HFFc6 (cell line): ENCODE results near the gene IL17C. TPM values are rescaled to one million over a fixed set of nuclear protein-coding genes. Genes with fewer than 3 reads are reported as not detected.

Source experiments
- DNase-seq: peaks from one replicate; pipeline ENCODE4 v3.0.0-alpha.2; 2018
- H3K27ac Mint-ChIP-seq: 2 replicates; pipeline ENCODE4 v1.8.0; 2020; ENCODE audit warnings: mild to moderate bottlenecking, mixed read lengths
- H3K27me3 Mint-ChIP-seq: 2 replicates; pipeline ENCODE4 v1.8.0; 2021; ENCODE audit warnings: mild to moderate bottlenecking, moderate library complexity, mixed read lengths; ENCODE audit not compliant: insufficient read depth
- H3K36me3 Mint-ChIP-seq: 2 replicates; pipeline ENCODE4 v1.8.0; 2021; ENCODE audit warnings: low read depth, mixed read lengths
- H3K4me1 Mint-ChIP-seq: 2 replicates; pipeline ENCODE4 v1.8.0; 2020; ENCODE audit warnings: low read depth, mixed read lengths
- H3K4me3 Mint-ChIP-seq: 2 replicates; pipeline ENCODE4 v1.8.0; 2020; ENCODE audit warnings: mild to moderate bottlenecking, moderate library complexity, mixed read lengths
- H3K9me3 Mint-ChIP-seq: 2 replicates; pipeline ENCODE4 v1.8.0; 2020; ENCODE audit warnings: mild to moderate bottlenecking, mixed read lengths
- CTCF ChIP-seq: fragments of 200-600 bp; sonication (generic); IDR thresholded peaks from 2 replicates; pipeline ENCODE4 v1.5.0; 2021; ENCODE audit warnings: antibody characterized with exemption, mild to moderate bottlenecking
- total RNA-seq, 6 experiments: library from RNA; stranded (reverse); fragmentation: NEBNext Ultra II Directional; extraction: Animal tissue kit (Norgen Biotek cat#: 25700); gene quantifications; 2 replicates in 1 of 6; 3 replicates in 5 of 6; pipeline ENCODE4 v1.2.3, GENCODE V29; 2021

IL17C gene
- total RNA-seq, 6 experiments from 2014 or later, result not detected

DNA sequence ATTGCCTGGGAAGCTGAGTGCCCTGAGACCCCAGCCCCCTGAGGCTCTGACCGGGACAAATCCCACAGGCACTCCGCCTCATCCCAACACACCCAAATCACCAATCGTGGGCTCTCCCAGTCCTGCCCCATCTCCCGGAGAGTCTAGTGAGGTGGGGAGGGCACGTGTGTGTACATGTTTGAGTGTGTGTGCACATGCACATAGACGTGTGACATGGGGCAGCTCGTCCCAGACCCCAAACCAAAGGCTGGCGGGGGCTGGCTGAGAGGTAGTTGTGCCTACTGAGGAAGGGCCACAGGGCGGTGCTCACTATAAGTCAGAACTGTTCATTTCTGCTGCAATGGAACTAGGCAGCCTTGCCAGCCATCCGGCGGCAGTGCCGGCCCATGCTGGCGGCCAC lies 39.3 kb downstream of the IL17C start:
- DNase-seq, result no peak
- Mint-ChIP-seq H3K36me3 (no peaks in the 10 kb centered on the region), H3K27ac (no peak overlapping the region), H3K27me3 (peaks cover 9% of the 10 kb centered on the region; the same call in 1 of the 2 replicates), H3K4me3 (no peak overlapping the region), H3K4me1 (0 out of 2 replicates have a peak, but pooled peaks cover 8% of the 10 kb centered on the region), H3K9me3 (no peaks in the 10 kb centered on the region)
- TF ChIP-seq CTCF, result no peak

DNA sequence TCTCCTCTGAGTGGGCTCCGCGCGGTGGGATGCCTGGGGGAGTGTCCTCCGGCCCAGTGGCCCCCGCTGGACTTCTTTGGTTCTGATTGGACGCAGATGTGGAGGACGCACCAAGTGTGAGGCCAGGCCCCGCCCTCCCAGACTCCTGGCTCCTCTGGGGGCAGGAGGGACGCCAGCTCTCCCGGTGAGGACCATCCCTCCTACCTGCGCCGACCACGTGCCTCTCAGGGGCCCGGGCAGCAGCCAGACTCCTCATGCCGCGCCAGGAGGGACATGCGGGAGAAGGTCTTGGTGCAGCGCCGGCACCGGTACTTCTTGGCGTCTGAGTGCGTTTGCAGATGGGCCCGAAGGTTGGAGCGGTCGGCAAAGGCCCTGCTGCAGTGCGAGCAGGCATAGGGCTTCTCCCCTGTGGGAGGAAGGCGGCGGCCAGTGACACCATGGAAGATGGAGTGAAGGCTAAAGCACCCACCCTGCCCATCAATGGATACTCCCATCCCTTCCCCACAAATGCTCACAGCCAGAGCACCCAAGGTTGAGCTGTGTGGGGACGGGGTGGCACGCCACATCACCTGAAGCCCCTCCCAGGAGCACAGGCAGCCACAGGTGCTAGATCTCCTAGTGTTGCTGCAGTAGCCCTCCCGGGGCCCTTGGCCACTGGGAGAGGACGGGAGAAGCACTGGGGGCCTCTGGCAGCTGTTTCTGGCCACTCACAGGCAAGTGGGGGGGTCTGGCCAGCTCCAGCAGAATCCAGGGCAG lies 40.0 kb downstream of the IL17C start:
- no peaks in the 10 kb centered on the region for H3K9me3 Mint-ChIP-seq
- H3K27ac Mint-ChIP-seq, result no peak overlapping the region
- peaks cover 9% of the 10 kb centered on the region; the same call in 1 of the 2 replicates for H3K27me3 Mint-ChIP-seq
- H3K4me1 Mint-ChIP-seq, result 0 out of 2 replicates have a peak, but pooled peaks cover 8% of the 10 kb centered on the region
- DNase-seq, result no peak
- no peaks in the 10 kb centered on the region for H3K36me3 Mint-ChIP-seq
- no peak for TF ChIP-seq CTCF
- H3K4me3 Mint-ChIP-seq, result no peak overlapping the region

GRCh38 chr16:88680554-88681083 lies 42.2 kb downstream of the IL17C start:
- peaks cover 20% of the 10 kb centered on the region for H3K27me3 Mint-ChIP-seq
- DNase-seq, result no peak
- TF ChIP-seq CTCF, result no peak
- no peaks in the 10 kb centered on the region for H3K36me3 Mint-ChIP-seq
- no peak overlapping the region for H3K27ac Mint-ChIP-seq
- H3K4me3 Mint-ChIP-seq, result no peak overlapping the region
- H3K9me3 Mint-ChIP-seq, result no peaks in the 10 kb centered on the region
- H3K4me1 Mint-ChIP-seq, result 0 out of 2 replicates have a peak, but pooled peaks cover 16% of the 10 kb centered on the region

DNA sequence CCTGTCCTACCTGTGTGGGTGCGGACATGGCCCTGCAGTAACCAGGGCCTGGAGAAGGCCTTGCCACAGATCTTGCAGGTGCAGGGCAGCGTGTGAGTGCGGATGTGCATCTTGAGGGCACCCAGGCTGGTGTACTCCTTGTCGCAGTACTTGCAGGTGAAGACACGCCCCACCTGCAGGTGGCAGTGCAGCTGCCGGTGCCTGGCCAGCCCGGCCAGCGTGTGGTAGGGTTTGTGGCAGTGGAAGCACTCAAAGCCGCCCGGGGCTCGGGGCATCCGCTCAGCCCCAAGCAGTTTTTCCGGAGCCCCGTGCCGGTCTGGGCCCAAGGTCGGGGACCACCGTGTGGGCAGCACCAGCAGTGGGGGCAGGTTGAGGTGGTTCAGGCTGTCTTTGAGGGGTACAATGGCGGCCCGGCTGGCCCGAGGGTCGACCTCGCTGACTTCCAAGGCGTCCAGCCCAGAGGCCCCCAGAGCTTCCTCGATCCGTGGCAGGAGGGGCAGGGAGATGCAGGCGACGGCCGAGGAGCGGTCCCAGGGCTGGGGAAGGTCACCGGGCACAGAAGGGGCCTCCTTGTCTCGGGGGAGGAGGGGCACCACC lies 42.8 kb downstream of the IL17C start:
- Mint-ChIP-seq H3K27ac (no peak overlapping the region), H3K4me1 (0 out of 2 replicates have a peak, but pooled peaks cover 16% of the 10 kb centered on the region), H3K27me3 (peaks cover 20% of the 10 kb centered on the region), H3K9me3 (no peaks in the 10 kb centered on the region), H3K36me3 (no peaks in the 10 kb centered on the region), H3K4me3 (no peak overlapping the region)
- no peak for DNase-seq
- peak; percentile 62 for TF ChIP-seq CTCF

DNA sequence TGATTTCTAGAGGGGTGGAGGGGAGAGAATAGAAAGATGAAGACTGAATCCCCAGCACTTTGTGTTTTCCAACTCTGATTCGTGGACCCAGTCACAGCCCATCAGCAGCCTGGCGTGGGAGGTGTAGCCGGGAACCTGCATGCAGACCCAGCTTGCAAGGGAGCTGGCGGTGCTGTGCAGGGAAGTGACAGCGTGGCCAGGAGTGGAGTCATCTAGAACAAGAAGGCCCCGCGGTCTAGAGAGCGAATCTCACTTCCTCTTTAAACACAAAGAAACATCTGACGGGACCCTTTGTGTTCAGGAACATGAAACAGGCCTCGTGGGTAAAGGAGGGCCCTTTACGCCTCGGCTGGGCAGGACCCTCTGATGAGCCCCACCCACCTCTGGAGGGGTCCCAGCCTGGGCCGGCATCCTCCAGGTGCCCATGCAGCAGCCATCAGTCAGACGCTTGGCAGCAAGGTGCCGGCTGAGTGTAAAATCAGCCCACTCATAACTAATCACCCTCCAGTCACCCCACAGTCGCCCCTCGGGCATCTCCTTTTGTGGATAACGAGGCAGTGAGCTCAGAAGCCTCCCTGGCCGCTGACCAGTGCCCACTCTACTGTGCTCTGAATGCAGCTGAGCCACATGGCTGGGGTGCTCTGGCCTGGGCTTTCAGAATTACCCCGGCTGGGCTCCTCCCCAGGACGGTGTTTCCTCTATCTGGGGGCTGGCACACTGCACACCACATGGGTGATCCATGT lies 43.5 kb downstream of the IL17C start:
- no peaks in the 10 kb centered on the region for H3K9me3 Mint-ChIP-seq
- H3K36me3 Mint-ChIP-seq, result no peaks in the 10 kb centered on the region
- no peak for DNase-seq
- H3K4me1 Mint-ChIP-seq, result 0 out of 2 replicates have a peak, but pooled peaks cover 16% of the 10 kb centered on the region
- H3K27me3 Mint-ChIP-seq, result peaks cover 19% of the 10 kb centered on the region
- no peak overlapping the region for H3K27ac Mint-ChIP-seq
- H3K4me3 Mint-ChIP-seq, result no peak overlapping the region
- TF ChIP-seq CTCF, result no peak
